ENCODE measurements around the gene NUBPL. TPM values are rescaled to one million over a fixed set of nuclear protein-coding genes. Genes with fewer than 3 reads are reported as not detected.
A peak's percentile ranks its signal among the peaks of the same experiment; 100 is the strongest.

Gene NUBPL
- polyA plus RNA-seq, 1 experiment, result 9.3 TPM

DNA sequence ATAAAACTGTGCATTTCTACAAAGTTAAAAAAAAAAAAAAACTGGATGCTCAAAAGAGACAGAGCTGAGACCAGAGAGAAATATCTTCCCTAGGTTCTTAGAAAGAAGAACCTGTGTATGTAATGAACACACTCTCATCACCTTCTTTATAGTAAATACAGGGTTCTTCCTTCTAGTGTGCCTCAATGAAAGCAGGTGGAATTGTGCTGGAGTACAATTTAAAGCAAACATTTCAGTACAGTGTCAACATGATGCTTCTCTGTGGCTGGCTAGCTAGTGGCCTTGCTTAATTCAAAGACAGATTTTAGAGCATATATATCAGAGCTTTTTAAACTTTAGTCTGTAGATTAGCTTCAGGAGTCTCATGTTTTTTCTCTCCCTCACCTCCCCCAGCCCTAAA lies 266.1 kb downstream of the NUBPL start:
- DNase-seq (ENCODE audit: low read depth, low spot score), result no peak
- H3K27me3 ChIP-seq (ENCODE audit: control insufficient read depth, insufficient read depth, low read length), result no peaks in the 10 kb centered on the region
- H3K4me3 ChIP-seq (ENCODE audit: low read depth, low read length), result no peak overlapping the region
- CTCF ChIA-PET, result no interaction called here
- no peak overlapping the region for H3K27ac ChIP-seq (ENCODE audit: low read depth, low read length)
- POLR2A ChIA-PET, result no interaction called here
- TF ChIP-seq, protein P1, sequence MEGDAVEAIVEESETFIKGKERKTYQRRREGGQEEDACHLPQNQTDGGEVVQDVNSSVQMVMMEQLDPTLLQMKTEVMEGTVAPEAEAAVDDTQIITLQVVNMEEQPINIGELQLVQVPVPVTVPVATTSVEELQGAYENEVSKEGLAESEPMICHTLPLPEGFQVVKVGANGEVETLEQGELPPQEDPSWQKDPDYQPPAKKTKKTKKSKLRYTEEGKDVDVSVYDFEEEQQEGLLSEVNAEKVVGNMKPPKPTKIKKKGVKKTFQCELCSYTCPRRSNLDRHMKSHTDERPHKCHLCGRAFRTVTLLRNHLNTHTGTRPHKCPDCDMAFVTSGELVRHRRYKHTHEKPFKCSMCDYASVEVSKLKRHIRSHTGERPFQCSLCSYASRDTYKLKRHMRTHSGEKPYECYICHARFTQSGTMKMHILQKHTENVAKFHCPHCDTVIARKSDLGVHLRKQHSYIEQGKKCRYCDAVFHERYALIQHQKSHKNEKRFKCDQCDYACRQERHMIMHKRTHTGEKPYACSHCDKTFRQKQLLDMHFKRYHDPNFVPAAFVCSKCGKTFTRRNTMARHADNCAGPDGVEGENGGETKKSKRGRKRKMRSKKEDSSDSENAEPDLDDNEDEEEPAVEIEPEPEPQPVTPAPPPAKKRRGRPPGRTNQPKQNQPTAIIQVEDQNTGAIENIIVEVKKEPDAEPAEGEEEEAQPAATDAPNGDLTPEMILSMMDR (IDR thresholded peaks at IDR 0.05; ENCODE audit: low read depth, low read length), result no peak
- H3K9me3 ChIP-seq (ENCODE audit: control insufficient read depth, insufficient read depth, low read length), result no peaks in the 10 kb centered on the region

DNA sequence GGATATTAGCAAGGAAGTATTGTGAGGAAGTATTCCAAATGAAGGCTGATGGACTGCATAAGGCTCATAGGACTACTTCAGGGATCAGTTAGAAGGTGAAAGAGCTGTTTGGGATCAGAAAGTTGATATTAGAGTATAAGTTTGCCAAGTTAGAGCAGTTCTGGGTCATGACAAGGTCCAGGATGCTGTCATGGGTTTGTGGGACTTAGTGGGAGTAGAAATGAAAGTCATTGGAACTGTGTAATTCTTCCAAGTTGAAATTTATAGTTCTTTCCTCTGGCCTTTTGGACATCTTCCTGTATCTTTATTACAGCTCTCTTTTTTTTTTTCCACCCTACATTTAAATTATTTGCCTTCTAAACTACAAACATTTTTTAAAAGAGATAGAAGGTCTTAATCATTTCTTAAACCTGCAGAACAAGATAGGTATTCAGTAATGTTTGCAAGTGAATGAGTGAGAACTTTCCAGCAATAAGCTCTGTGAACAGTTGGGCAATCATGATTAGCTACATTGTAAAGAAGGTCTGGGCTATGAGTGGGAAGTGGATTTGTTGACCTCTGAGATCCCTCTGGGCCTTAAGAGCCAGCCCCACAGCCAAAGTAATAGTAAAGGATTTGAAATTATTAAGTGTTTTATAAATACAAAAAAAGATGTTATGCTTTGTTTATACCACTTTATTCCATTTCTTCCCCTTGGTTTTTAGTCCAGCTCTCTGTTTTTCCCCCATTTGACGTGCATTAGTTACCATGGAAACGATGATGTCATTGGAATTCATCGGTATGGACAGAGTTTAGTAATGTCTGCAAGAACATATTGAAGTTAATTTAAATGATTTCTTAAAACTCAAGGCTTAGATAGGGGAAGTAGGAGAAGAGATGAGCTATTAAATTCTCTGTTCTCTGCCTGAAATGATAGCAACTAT lies 268.0 kb downstream of the NUBPL start:
- H3K9me3 ChIP-seq (ENCODE audit: control insufficient read depth, insufficient read depth, low read length), result no peaks in the 10 kb centered on the region
- ChIA-PET POLR2A (no interaction called here), CTCF (interaction anchor here (0.6 to 0.8 kb wide), 3 partner anchors 26 to 425 kb away, joined by 3 read pairs; no protein-coding TSS in a partner anchor)
- no peaks in the 10 kb centered on the region for H3K27me3 ChIP-seq (ENCODE audit: control insufficient read depth, insufficient read depth, low read length)
- peak overlapping the region; percentile 47 for H3K27ac ChIP-seq (ENCODE audit: low read depth, low read length)
- H3K4me3 ChIP-seq (ENCODE audit: low read depth, low read length), result no peak overlapping the region
- peak; percentile 76 for DNase-seq (ENCODE audit: low read depth, low spot score)
- TF ChIP-seq, protein P1 (IDR thresholded peaks at IDR 0.05; ENCODE audit: low read depth, low read length), result no peak

DNA sequence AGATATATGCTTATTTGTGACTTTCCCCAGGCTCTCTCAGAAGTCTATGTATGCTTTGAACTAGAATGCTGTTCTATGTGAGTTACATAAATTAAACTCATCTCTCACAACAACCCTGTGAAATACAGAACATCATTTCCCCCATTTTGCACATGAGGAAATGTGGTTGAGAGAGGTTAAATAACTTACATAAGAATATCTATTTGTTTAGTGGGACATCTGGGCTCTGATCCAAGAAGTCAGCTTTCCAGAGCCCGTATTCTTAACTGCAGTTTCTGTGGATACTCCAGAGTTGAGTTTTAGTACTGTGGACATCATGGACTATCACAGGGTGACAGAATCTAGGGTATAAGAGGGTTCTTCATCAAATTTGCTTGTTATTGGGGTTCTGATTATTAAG lies 273.4 kb downstream of the NUBPL start:
- H3K9me3 ChIP-seq (ENCODE audit: control insufficient read depth, insufficient read depth, low read length), result no peaks in the 10 kb centered on the region
- no peak for DNase-seq (ENCODE audit: low read depth, low spot score)
- TF ChIP-seq, protein P1 (IDR thresholded peaks at IDR 0.05; ENCODE audit: low read depth, low read length), result no peak
- ChIA-PET CTCF (no interaction called here), POLR2A (no interaction called here)
- no peak overlapping the region for H3K4me3 ChIP-seq (ENCODE audit: low read depth, low read length)
- H3K27me3 ChIP-seq (ENCODE audit: control insufficient read depth, insufficient read depth, low read length), result no peaks in the 10 kb centered on the region
- no peak overlapping the region for H3K27ac ChIP-seq (ENCODE audit: low read depth, low read length)

DNA sequence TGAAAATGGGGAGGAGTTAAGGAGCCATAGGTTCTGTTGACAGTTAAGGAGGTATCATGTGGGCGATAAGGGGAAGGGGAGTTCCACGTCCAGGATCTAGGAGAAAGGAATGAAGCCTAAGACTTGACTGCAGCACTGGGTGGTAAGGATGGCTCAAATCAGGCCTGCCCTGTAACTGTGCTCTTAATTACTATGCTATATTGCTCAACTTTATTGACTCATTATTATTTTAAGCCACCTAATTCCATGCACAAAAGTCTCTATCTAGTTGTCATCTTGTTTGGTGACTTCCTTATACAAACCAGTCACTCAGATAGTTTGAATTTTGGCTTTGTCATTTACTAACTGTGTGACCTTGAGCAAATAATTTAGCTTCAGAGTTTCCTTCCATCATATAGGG lies 273.8 kb downstream of the NUBPL start:
- CTCF ChIA-PET, result no interaction called here

DNA sequence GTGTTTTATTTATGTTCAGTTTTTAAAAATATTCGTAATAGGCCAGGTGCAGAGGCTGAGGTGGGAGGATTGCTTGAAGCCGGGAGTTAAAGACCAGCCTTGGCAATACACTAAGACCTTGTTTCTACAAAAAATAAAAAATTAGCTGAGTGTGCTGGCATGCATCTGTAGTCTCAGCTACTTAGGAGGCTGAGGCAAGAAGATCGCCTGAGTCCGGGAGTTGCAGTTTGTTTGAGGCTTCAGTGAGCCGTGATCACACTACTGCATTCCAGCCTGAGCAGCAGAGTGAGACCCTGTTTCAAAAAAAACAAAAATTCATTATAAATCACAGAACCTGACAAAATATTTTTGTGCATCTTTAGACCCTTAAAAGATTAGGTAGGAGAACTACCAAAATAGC lies 275.8 kb downstream of the NUBPL start:
- CTCF ChIA-PET, result interaction anchor here (1.1 kb wide), 1 partner anchor 90 kb away, joined by 3 read pairs; no protein-coding TSS in a partner anchor
- POLR2A ChIA-PET, result no interaction called here

More for the DNA sequence above, 273.8 kb downstream of the NUBPL start:
- Histone ChIP-seq H3K27ac (ENCODE audit: low read depth, low read length) (no peak overlapping the region), H3K27me3 (ENCODE audit: control insufficient read depth, insufficient read depth, low read length) (no peaks in the 10 kb centered on the region), H3K4me3 (ENCODE audit: low read depth, low read length) (no peak overlapping the region), H3K9me3 (ENCODE audit: control insufficient read depth, insufficient read depth, low read length) (no peaks in the 10 kb centered on the region)
- TF ChIP-seq, protein P1 (IDR thresholded peaks at IDR 0.05; ENCODE audit: low read depth, low read length), result no peak
- no peak for DNase-seq (ENCODE audit: low read depth, low spot score)
- POLR2A ChIA-PET, result no interaction called here

More for the DNA sequence above, 275.8 kb downstream of the NUBPL start:
- Histone ChIP-seq H3K27me3 (ENCODE audit: control insufficient read depth, insufficient read depth, low read length) (no peaks in the 10 kb centered on the region), H3K4me3 (ENCODE audit: low read depth, low read length) (no peak overlapping the region), H3K9me3 (ENCODE audit: control insufficient read depth, insufficient read depth, low read length) (no peaks in the 10 kb centered on the region), H3K27ac (ENCODE audit: low read depth, low read length) (no peak overlapping the region)
- DNase-seq (ENCODE audit: low read depth, low spot score), result no peak
- TF ChIP-seq, protein P1 (IDR thresholded peaks at IDR 0.05; ENCODE audit: low read depth, low read length), result no peak
